Right ventricle myocardium superior (tissue), 1 donor: Measurements from ENCODE around the gene TERT. TPM values are rescaled to one million over a fixed set of nuclear protein-coding genes. Genes with fewer than 3 reads are reported as not detected.
"Not testable (repeated sequence)": the region's sequence is repeated elsewhere in the genome, so short reads cannot be mapped to it uniquely, and the experiment has no call there.

ENCODE experiments used
- ATAC-seq: fragments of 200-7000 bp; cut with Tn5 transposase; one replicate; pipeline ENCODE4 v1.9.1; 2020; ENCODE audit warnings: mild to moderate bottlenecking; ENCODE audit not compliant: poor library complexity
- DNase-seq: peaks from one replicate; pipeline ENCODE4 v3.0.0-alpha.2; 2020
- intact Hi-C: fragments of 100-400 bp; cut with DNase I; formaldehyde crosslinking; loops from one replicate; pipeline ENCODE4 v1.11.2; 2022
- total RNA-seq: library from RNA; stranded (reverse); fragmentation: NEBNext Ultra II Directional; extraction: Animal tissue kit (Norgen Biotek cat#: 25700); gene quantifications from one replicate; pipeline ENCODE4 v1.2.1, GENCODE V29; 2021
- donor health status: DM: no; HTN: yes; CAD: no; lungs with severe emphysema.

TERT gene
- total RNA-seq, 1 donor from 2014 or later = not detected

DNA sequence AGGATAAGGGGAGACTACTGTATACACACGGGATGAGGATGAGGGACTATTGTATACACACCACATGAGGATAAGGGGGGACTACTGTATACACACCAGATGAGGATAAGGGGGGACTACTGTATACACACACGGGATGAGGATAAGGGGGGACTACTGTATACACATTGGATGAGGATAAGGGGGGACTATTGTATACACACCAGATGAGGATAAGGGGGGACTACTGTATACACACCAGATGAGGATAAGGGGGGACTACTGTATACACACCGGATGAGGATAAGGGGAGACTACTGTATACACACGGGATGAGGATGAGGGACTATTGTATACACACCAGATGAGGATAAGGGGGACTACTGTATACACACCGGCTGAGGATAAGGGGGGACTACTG, 38.4 kb upstream of the TERT start:
- DNase-seq, ATAC-seq, intact Hi-C loops: not testable (repeated sequence)

DNA sequence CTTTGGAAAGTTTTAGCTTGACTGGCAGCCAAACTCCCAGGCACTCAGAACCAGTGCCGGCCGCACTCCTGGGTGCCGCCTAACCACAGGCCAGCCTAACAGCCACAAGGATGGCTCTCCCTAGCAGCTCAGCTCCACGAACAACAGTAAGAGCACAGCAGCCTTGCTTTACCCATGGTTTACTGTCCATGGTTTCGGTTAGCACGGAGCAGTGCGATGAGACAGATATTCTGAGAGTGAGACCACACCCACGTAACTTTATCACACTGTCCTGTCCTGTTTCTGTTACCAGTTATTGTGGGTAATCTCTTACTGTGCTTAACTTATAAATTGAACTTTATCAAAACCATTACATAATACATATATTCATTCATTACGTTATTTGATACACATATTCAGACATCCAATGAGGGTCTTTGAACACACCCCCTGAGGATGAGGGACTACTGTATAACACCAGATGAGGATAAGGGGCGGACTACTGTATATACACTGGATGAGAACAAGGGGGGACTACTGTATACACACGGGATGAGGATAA, 37.7 kb upstream of the TERT start:
- intact Hi-C loops = no loop called here
- no peak for ATAC-seq
- no peak for DNase-seq

DNA sequence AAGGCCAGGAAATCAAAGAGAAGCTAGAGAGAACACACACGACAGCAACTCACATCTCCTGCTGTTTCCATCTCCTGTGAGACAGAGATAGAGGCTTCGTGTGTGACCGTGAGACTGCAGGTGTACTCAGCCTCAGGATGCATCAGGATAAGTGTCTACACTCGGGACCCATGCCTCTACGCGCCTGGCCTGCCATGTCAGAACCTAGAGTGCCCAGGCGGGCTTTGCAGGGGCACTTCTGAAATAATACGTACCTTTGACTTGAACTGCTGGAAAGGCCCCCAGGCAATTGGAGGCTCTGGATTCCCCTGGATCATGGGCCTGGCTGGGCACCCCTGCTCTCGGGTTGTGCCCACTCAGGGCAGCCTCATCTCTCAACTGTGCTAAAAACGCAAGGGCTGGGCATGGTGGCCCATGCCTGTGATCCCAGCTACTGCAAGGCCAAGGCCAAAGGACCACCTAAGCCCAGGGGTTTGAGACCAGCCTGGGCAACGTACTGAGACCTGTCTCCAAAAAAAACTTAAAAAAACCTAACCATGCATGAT, 37.1 kb upstream of the TERT start:
- DNase-seq = no peak
- intact Hi-C loops = no loop called here
- ATAC-seq = no peak

DNA sequence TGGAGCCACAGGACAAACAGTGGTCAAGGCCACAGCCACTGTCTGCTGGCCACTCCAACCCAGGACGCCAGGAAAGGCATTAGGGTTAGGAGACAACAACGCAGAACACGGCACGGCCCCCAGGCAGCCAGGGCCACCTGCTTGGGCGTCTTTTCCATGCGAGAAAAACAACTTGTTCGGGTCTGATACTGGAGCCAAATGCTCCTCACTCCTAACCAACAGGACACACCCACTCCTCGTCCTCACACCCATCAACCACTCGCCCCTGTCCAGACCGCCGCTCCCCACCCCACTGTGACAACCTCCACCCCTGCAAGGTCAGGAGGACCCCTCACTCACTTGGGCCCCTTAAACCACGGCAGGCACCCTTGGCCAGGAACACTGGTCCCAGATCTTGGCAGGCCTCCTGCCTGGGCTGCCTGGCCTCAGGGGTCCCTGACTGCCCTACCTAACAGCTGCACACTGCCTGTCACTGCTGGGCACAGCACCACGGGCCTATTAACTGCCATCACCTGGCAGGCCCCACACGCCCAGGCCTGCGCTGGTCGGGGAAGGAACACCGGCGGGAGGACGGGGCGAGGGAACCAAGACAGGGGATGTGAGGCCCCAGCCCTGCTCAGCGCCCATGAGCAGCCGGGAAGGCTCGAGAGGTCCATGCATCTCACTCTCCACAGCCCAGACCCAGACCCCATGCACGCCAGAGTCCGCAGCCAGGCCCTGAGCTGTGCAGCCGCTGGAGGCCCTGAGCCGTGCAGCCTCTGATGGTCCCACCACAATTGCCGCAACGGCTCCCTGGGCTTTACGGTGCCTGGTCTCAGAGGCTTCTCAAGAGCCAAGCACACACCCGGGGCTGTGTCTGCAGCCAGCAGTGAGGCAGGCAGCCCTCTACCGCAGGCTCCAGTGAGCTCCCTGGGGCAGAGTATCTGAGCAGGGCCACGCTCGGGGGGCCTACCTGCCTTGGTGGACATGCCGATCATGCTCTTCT, 36.3 kb upstream of the TERT start:
- no peak for DNase-seq
- no peak for ATAC-seq

DNA sequence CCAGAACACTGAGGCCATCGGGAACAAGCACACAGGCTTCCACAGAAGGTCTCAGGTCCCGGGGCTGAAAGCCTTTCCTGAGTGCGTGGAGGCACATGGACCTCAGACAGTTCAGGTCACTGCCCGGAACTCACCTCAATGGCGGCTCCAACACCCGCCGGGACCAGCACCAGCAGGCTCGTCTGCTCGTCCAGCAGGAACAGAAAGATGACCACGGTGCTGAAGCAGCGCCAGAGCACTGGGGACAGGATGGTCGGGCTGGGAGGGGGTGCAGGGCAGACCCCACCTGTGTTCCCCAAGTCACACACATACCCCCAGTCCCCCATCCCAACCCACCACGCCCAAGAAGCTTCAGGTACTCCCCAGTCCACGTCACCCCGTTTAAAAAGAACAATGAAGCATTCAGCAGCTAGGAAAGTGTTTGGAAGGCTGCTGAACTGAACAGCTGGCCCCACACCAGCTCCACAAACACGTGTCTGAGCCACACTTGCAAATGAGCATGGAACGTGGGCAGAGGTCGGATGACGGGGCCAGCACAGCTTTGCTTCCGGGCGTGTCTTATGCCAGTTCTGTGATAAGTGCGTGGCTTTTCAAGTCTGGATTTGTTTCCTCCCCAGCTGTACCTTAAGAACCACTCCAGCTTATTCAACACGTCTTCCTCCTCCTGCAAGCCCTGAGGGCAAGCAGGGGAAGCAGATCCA, 35.4 kb upstream of the TERT start:
- no peak for DNase-seq
- intact Hi-C loops = no loop called here
- ATAC-seq = peak; percentile 51

More for the DNA sequence above, 36.3 kb upstream of the TERT start:
- intact Hi-C loops = no loop called here

DNA sequence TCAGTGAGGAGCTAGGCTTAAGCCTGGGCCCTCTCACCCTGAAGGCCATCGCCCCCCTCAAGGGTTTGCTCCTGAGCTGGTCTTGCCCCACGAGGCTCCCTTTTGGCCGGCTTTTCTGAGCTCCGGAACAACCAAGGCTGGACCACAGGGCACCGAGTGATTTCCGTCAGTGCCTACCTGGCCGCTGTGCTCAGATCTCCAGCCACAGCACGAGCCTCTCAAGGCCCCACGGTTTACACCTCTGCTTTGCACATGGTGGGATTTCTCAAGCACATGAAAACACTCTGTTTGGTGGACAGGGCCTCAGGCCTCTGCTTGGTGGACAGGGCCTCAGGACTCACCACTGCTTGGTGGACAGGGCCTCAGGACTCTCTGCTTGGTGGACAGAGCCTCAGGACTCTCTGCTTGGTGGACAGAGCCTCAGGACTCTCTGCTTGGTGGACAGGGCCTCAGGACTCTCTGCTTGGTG, 34.3 kb upstream of the TERT start:
- DNase-seq (no peak), ATAC-seq (no peak)
- intact Hi-C loops = no loop called here

DNA sequence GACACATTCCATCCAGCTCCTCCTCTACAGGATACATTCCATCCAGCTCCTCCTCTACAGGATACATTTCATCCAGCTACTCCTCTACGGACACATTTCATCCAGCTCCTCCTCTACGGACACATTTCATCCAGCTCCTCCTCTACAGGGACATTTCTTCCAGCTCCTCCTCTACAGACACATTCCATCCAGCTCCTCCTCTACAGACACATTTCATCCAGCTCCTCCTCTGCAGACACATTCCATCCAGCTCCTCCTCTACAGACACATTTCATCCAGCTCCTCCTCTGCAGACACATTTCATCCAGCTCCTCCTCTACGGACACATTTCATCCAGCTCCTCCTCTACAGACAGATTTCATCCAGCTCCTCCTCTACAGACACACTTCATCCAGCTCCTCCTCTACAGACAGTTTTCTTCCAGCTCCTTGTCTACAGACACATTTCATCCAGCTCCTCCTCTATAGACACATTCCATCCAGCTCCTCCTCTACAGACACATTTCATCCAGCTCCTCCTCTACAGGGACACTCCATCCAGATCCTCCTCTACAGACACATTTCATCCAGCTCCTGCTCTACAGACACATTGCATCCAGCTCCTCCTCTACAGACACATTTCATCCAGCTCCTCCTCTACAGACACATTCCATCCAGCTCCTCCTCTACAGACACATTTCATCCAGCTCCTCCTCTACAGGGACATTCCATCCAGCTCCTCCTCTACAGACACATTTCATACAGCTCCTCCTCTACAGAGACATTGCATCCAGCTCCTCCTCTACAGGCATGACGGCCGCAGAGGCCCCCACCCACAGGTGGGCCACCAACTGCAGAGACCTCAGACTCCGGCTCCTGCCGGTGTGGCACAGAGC, 33.6 kb upstream of the TERT start:
- intact Hi-C loops, ATAC-seq, DNase-seq: not testable (repeated sequence)

DNA sequence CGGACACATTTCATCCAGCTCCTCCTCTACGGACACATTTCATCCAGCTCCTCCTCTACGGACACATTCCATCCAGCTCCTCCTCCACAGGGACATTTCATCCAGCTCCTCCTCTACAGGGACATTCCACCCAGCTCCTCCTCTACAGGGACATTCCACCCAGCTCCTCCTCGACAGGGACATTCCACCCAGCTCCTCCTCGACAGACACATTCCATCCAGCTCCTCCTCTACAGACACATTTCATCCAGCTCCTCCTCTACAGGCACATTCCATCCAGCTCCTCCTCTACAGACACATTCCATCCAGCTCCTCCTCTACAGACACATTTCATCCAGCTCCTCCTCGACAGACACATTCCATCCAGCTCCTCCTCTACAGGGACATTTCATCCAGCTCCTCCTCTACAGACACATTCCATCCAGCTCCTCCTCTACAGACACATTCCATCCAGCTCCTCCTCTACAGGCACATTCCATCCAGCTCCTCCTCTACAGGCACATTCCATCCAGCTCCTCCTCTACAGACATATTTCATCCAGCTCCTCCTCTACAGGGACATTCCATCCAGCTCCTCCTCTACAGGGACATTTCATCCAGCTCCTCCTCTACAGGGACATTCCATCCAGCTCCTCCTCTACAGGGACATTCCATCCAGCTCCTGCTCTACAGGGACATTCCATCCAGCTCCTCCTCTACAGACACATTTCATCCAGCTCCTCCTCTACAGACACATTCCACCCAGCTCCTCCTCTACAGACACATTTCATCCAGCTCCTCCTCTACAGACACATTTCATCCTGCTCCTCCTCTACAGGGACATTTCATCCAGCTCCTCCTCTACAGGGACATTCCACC, 32.3 kb upstream of the TERT start:
- intact Hi-C loops, ATAC-seq, DNase-seq: not testable (repeated sequence)

DNA sequence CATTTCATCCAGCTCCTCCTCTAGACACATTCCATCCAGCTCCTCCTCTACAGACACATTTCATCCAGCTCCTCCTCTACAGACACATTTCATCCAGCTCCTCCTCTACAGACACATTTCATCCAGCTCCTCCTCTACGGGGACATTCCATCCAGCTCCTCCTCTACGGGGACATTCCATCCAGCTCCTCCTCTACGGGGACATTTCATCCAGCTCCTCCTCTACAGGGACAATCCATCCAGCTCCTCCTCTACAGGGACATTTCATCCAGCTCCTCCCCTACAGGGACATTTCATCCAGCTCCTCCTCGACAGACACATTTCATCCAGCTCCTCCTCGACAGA, 31.6 kb upstream of the TERT start:
- intact Hi-C loops, DNase-seq, ATAC-seq: not testable (repeated sequence)

DNA sequence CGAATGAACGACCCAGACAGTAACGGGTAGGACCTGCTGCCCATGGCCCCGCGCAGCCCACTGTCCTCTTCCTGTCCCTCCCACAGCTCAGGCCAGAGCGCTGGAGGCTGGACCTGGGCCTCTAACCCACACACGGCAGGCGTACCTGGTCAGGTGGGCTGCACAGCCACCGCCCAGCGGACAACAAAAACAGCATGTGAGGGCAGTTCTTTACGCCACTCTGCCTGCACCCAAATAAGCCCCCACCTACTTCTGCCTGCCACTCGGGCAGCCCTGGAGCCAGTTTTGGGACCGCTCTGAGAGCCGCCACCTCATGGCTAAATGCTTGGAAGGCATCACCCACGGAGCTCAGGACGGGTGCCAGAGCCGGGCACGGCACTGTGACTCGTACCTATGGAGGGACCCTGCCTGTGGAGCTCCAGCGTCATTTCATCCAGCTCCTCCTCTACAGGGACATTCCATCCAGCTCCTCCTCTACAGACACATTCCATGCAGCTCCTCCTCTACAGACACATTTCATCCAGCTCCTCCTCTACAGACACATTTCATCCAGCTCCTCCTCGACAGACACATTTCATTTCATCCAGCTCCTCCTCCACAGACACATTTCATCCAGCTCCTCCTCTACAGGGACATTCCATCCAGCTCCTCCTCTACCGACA, 31.1 kb upstream of the TERT start:
- intact Hi-C loops = no loop called here
- no peak for ATAC-seq
- no peak for DNase-seq

DNA sequence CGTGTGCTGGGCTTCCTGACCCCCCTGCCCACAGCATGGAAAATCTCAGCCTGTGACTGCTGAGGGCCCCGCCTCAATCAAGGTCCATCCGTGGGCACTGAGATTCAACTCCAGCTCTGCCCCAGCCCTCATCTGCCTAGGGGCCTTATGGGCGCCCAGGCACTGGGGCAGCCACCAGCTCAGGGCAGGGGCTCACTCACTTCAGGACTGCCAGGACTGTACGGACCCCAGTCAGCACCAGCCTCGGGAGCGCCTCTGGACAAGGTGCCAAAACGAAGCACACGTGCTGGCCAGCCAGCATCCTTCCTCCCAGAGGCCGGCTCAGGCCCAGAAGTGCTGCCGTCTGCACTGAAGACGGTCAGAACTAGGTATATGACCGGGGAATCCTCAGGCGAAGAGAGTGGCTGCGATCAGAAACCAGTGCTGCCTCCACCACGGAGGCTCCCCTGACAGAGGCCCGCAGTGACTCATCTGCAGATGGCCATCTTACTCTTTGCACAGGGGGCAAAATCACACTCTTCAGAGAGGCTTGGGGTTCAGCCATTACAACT, 30.4 kb upstream of the TERT start:
- intact Hi-C loops = no loop called here
- DNase-seq (no peak), ATAC-seq (no peak)

DNA sequence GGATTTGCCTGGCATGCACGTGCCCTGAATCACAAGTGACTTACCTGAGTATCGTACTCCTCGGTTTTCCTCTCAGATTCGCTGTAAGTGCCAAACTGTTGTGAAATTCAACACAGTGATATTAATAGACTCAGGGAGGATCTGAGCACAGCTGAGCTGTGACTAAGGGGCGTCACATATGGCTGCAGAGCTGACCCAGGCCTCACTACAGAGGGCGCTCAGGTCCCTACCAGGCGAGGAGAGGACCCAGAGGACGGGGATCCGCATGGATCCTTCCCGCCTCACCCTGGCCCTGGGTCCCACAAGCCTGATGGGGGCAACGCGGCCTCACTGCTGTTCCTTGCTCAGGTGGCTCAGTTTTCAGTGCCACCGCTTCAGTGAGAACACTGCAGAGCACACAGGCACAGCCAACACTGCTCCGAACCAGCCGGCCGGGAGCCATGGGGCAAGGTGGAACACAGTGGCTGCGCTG, 29.9 kb upstream of the TERT start:
- DNase-seq = no peak
- intact Hi-C loops = no loop called here
- ATAC-seq = peak; percentile 53

DNA sequence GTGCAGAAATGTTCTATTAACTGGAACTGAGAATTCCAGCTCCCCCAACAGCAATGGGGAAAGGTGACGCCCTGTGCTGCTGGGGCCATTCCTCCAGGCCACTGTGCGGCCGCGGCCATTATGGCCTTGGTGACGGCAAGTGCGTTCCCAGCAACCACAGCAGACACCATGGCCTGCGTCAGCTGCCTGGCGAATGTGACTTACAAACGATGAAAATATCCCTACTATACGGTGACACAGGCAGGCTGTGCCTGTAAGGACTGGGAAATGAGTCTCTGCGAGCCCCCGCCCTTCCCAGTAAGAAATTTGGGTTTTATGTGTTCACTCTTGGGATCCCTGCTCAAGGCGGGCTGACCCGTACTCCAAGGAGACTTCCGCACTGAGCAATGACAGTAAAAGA, 29.4 kb upstream of the TERT start:
- DNase-seq = no peak
- intact Hi-C loops = no loop called here
- ATAC-seq = no peak

DNA sequence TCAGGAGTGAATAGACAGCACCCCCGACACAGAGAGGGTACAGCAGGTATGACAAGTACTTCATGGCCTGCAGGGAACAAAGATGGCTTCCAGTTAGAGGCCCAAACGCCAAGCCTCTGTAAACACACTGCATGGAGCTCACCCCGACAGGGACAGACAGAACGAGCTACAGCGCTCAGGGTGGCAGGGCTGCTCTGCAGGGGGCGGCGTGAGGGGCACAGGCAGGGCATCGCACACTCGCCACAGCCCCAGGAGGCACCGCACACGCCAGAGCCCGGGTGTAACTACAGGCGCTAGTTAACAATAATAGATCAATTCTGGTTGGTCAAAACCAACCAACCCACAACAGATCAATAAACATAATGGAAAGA, 28.9 kb upstream of the TERT start:
- intact Hi-C loops = no loop called here
- DNase-seq (no peak), ATAC-seq (no peak)

DNA sequence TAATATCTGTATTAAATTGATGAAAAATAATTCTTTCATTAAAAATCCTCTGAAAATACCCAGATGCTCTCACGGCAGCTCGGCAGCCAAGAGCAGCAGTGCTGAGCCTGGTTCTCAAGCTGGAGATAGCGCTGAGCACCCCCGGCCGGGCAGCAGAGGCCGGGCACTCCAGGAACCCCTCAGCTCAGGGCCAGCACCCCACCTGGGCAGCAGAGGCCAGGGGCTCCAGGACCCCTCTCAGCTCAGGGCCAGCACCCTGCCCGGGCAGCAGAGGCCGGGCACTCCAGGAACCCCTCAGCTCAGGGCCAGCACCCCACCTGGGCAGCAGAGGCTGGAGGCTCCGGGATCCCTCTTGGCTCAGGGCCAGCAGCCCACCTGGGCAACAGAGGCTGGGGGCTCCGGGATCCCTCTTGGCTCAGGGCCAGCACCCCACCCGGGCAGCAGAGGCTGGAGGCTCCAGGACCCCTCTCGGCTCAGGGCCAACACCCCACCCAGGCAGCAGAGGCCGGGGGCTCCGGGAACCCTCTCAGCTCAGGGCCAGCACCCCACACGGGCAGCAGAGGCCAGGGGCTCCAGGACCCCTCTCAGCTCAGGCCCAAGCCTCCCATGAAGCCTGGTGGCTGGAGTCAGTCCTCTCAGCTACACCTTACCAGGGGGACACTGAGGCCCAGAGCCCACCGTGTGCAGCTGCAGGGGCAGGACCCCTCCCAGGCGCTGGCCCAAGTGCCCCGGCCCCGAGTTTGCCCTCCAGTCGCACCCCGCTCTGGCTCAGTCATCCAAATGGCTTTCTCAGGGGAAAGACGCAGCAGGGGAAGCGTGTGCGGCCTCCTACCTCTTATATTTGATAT, 28.3 kb upstream of the TERT start:
- DNase-seq = no peak
- ATAC-seq = no peak
- intact Hi-C loops = no loop called here
